Measurements from ENCODE around the gene ADARB2.

Gene ADARB2

GRCh38 chr10:1524540-1524939, 212.8 kb downstream of the ADARB2 start:
- no peak for DNase-seq (ENCODE audit: low read depth in 1 of 2, low spot score in 1 of 2)

GRCh38 chr10:1523221-1523620, 214.1 kb downstream of the ADARB2 start:
- TF ChIP-seq REST (IDR thresholded peaks at IDR 0.05; ENCODE audit: insufficient replicate concordance, low read depth) (no peak), CTCF (IDR thresholded peaks at IDR 0.05; ENCODE audit: insufficient read depth, low read length) (no peak), POLR2AphosphoS5 (IDR thresholded peaks at IDR 0.05; ENCODE audit: low read depth) (no peak), SPI1 (IDR thresholded peaks at IDR 0.05; ENCODE audit: borderline replicate concordance, low read depth) (no peak), GABPA (IDR thresholded peaks at IDR 0.05; ENCODE audit: low read depth) (no peak)
- Histone ChIP-seq H3K27ac (replicated peaks) (no peak overlapping the region), H3K27me3 (ENCODE audit: insufficient read depth, poor library complexity, severe bottlenecking) (no peaks in the 10 kb centered on the region), H3K4me3 (replicated peaks; ENCODE audit: insufficient read depth, low read length) (no peak overlapping the region)
- no peak for DNase-seq (ENCODE audit: low read depth in 1 of 2, low spot score in 1 of 2)

More at GRCh38 chr10:1524540-1524939, 212.8 kb downstream of the ADARB2 start:
- no peak for TF ChIP-seq GABPA (IDR thresholded peaks at IDR 0.05; ENCODE audit: low read depth)
- no peak for TF ChIP-seq REST (IDR thresholded peaks at IDR 0.05; ENCODE audit: insufficient replicate concordance, low read depth)
- no peak for TF ChIP-seq SPI1 (IDR thresholded peaks at IDR 0.05; ENCODE audit: borderline replicate concordance, low read depth)
- no peak for TF ChIP-seq POLR2AphosphoS5 (IDR thresholded peaks at IDR 0.05; ENCODE audit: low read depth)
- no peak for TF ChIP-seq CTCF (IDR thresholded peaks at IDR 0.05; ENCODE audit: insufficient read depth, low read length)
- Histone ChIP-seq H3K27me3 (ENCODE audit: insufficient read depth, poor library complexity, severe bottlenecking) (no peaks in the 10 kb centered on the region), H3K27ac (replicated peaks) (no peak overlapping the region), H3K4me3 (replicated peaks; ENCODE audit: insufficient read depth, low read length) (no peak overlapping the region)

- Histone ChIP-seq H3K27me3 (ENCODE audit: insufficient read depth, poor library complexity, severe bottlenecking) (no peaks in the 10 kb centered on the region), H3K4me3 (replicated peaks; ENCODE audit: insufficient read depth, low read length) (no peak overlapping the region), H3K27ac (replicated peaks) (no peak overlapping the region)
- TF ChIP-seq GABPA (IDR thresholded peaks at IDR 0.05; ENCODE audit: low read depth) (no peak), SPI1 (IDR thresholded peaks at IDR 0.05; ENCODE audit: borderline replicate concordance, low read depth) (no peak), POLR2AphosphoS5 (IDR thresholded peaks at IDR 0.05; ENCODE audit: low read depth) (no peak), CTCF (IDR thresholded peaks at IDR 0.05; ENCODE audit: insufficient read depth, low read length) (no peak), REST (IDR thresholded peaks at IDR 0.05; ENCODE audit: insufficient replicate concordance, low read depth) (no peak)
- no peak for DNase-seq (ENCODE audit: low read depth in 1 of 2, low spot score in 1 of 2)
Measured at GRCh38 chr10:1522237-1522636, 215.1 kb downstream of the ADARB2 start.

All from HL-60 (cell line).